SK-MEL-5 (cell line): ENCODE results near the gene IQCH. TPM values are rescaled to one million over a fixed set of nuclear protein-coding genes. Genes with fewer than 3 reads are reported as not detected.
A peak's percentile ranks its signal among the peaks of the same experiment; 100 is the strongest.

ENCODE experiments used
- DNase-seq: peaks from one replicate; pipeline ENCODE4 v3.0.0-alpha.2; 2016; ENCODE audit warnings: low read depth, low spot score
- in situ Hi-C: cut with HindIII; loops from 2 replicates; pipeline ENCODE4 v1.10.0; 2016; ENCODE audit warnings: low sequenced_read_pairs, high pct_unique_total_duplicates, low pct_unique_long_range_greater_than_20kb
- polyA plus RNA-seq, 2 experiments: library from polyadenylated mRNA; depleted of rRNA; stranded (reverse); fragments of >200 nt; gene quantifications; 2 replicates each; pipeline ENCODE4 v1.2.3, GENCODE V29; 2015
- total RNA-seq: library from RNA; depleted of rRNA; stranded (reverse); fragments of >200 nt; shearing (Covaris generic); gene quantifications from 2 replicates; pipeline ENCODE4 v1.2.3, GENCODE V29; 2014; rRNA removed

IQCH gene
- 4.3 and 4.6 TPM in 2 replicates for total RNA-seq
- 2.2 and 2.8 TPM in 2 replicates for polyA plus RNA-seq (2015; cell fraction: cytosol; rRNA removed)
- 3.1 and 6.6 TPM in 2 replicates for polyA plus RNA-seq (2015; cell fraction: nucleus; rRNA removed)

GRCh38 chr15:67254238-67255175 is at the start of gene IQCH, which contains the start of gene AAGAB:
Gene IQCH (plus strand): TSS chr15:67254786. CDS start chr15:67254897, 111 bp downstream.
Gene AAGAB (minus strand): TSS chr15:67254661. CDS start chr15:67254631, 30 bp downstream.
- in situ Hi-C loops = no loop called here
- peak; percentile 93 for DNase-seq

GRCh38 chr15:67207555-67208207 is 46.9 kb upstream of the IQCH start:
- in situ Hi-C loops = no loop called here
- no peak for DNase-seq

GRCh38 chr15:67208396-67208795 is 46.2 kb upstream of the IQCH start:
- in situ Hi-C loops = no loop called here
- DNase-seq = no peak

GRCh38 chr15:67210555-67211168 is 43.9 kb upstream of the IQCH start:
- in situ Hi-C loops = no loop called here
- DNase-seq = no peak

GRCh38 chr15:67212684-67213367 is 41.8 kb upstream of the IQCH start:
- in situ Hi-C loops = no loop called here
- no peak for DNase-seq

- in situ Hi-C loops = no loop called here
- DNase-seq = no peak
These were observed 39.5 kb upstream of the IQCH start for GRCh38 chr15:67215102-67215501.

- DNase-seq = no peak
- in situ Hi-C loops = no loop called here
These were observed 37.7 kb upstream of the IQCH start for GRCh38 chr15:67216859-67217258.

DNA sequence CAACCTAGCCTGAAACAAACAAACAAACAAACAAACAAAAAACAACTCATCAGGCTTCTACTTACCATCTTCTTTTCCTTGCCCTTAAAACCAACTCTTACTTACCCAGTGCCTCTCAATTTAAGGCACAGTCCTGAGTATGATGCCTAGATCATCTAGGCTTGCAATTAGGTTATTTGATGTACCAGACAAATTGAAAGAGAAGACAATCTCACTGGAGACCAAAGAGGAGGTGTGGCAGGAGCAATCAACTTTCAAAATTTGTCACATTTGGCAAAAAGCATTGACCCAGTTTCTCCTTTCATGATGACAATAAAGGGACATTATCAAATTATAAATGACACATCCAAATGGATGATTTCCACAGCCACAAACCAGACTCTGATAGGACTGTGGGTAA is 36.2 kb upstream of the IQCH start:
- in situ Hi-C loops = no loop called here
- no peak for DNase-seq

- in situ Hi-C loops = no loop called here
- DNase-seq = no peak
These were observed 35.3 kb upstream of the IQCH start for GRCh38 chr15:67219288-67219687.

DNA sequence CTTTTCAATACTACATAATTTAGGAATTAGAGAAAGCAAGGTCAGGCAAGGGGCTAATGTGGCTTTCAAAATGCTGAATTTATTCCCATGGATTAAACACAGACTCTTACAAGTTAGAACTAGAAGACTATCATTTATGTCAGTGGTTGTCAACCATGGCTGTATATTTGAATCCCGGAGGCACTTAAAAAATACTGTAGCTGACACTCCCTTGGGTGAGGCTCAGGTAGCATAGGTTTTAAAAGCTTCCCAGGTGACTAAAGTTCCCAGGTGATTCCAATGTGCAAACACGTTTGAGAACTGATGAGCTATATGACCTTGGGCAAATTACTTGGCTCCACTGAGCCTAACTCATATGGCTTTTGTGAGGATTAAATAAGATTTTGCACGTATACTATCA is 29.7 kb upstream of the IQCH start:
- no peak for DNase-seq

DNA sequence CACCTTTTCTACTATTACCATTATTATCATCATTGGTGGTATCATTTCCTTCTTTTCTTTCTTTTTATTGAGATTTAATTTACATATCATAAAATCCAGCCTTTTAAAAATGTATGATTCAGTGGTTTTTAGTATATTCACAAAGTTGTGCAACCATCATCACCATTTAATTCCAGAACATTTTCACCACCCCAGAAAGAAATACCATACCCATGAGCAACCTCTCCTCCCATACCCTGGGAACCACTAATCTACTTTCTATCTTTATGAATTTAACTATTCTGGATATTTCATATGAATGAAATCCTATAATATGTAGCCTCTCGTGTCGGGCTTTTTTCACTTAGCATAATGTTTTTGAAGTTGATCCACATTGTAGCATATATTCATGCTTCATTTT is 29.2 kb upstream of the IQCH start:
- no peak for DNase-seq
- in situ Hi-C loops = no loop called here

More for the DNA sequence above, 29.7 kb upstream of the IQCH start:
- in situ Hi-C loops = no loop called here

DNA sequence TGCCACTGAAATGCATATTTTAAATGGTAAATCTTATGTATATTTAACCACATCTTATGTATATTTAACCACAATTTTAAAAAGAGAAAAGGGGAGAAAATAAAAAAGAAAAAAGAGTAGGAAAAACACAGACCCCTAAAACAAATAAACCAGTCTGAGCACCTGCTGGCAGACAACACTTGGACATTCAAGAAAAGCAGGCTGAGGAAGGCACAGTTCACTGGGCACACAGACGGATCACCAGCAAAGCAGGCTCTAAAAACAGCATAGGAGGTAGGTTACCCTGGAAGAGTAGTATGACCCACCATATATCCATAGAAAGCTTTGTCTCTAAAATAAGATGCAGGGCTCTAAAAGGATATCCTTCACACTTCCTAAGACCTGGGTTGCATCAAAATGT is 27.2 kb upstream of the IQCH start:
- in situ Hi-C loops = no loop called here

DNA sequence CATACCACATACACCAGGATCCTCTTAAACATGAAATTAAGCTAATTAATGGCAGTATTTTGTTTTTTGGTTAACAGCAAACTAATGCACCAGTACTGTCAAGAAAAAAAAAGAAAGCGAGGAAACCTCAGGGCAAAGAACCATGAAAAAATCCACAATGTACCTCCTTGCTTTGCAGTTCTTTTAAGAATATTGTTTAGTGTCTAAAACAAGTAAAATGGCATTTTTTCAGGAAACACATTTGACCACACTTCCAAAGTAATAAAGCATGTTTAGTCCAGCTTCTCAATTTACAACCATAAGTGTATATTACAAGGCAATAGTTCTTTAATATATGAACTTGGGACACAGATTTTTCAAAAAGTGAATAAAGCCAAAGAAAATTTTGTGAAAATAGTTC is 26.7 kb upstream of the IQCH start:
- in situ Hi-C loops = no loop called here
- DNase-seq = no peak

More for the DNA sequence above, 27.2 kb upstream of the IQCH start:
- DNase-seq = no peak

DNA sequence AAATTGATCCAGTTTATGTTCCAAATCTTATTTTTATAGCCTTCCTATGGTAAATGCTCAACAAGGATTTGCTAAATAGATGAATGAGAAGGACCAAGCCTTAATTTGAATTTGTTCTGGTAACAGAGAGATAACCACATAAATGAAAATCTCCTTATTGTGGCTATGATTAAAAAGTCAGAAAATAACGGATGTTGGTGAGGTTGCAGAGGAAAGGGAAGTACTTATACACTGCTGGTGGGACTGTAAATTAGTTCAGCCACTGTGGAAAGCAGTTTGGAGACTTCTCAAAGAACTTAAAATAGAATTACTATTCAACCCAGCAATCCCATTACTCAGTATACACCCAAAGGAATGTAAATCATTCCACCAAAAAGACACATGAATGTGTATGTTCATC is 26.3 kb upstream of the IQCH start:
- in situ Hi-C loops = no loop called here
- no peak for DNase-seq

DNA sequence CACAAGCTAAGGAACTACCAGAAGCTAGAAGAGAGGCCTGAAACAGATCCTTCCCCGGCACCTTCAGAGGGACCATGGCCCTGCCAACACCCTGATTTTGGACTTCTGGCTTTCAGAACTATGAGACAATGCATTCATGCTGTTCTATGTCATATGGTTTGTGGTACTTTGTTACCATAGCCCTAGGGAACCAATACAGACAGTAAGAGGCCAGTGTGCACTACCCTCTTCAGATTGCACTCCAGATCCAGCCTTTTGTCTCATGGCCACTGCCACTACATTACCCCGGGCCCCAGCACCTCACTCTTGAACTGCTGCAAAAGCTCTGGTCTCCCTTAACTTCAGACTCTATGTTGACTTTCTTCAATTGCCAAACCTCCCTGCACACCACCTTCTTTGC is 24.1 kb upstream of the IQCH start:
- in situ Hi-C loops = no loop called here
- DNase-seq = no peak

DNA sequence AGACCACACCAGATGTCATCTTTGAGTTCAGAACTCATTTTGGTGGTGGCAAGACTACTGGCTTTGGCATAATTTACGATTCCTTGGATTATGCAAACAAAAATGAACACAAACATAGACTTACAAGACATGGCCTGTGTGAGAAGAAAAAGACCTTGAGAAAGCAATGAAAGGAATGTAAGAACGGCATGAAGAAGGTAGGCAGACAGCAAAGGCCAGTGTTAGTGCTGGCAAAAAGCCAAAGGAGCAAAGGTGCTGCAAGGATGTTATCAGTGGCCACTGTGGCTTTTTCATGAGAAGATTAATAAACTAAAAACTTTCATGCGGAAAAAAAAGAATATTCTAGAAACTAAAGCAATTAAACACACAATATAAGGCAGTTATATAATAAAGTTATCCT is 22.0 kb upstream of the IQCH start:
- DNase-seq = no peak
- in situ Hi-C loops = no loop called here

DNA sequence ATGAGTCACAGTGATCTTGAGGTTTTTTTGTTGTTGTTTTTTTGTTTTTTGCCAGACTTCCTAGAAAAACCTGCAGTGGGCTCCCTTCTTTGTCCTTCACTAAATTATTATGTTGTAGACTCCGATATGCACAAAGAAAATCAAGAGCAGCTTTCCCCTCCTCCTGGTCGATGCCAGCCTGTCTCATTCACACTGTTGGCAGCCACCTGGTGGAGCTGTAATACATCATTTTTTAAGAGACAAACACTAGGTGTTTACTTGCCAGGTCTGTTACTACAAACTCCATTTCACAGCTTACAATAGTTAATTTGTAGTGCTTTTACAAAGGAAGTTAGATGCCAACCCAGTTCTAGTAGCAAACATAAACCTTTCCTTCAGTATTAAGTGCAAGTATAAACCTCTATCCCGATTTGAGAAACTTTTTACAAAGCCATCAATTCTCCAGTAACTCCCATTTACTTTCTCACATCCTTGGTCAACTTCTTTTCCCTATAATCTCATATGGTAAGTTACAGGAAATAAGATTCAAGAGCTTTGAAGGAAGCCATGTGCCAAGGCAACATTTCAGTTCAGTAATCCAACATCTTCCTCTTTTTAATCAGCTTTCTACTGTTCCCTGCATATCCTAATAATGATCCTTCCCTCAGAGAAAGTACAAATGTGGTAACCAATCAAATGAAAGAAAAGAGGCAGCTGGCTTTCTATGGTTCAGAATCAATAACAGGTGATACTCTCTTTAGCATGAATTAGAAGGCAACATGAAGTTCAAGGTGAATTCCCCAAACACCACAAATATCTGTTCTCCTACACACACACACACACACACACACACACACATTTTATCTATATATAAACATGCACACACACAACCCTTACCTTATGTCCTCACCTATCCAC is 14.1 kb upstream of the IQCH start:
- peak; percentile 35 for DNase-seq
- in situ Hi-C loops = no loop called here
